ENCODE results near the gene NCOR1.
A peak's percentile ranks its signal among the peaks of the same experiment; 100 is the strongest.

NCOR1 gene

DNA sequence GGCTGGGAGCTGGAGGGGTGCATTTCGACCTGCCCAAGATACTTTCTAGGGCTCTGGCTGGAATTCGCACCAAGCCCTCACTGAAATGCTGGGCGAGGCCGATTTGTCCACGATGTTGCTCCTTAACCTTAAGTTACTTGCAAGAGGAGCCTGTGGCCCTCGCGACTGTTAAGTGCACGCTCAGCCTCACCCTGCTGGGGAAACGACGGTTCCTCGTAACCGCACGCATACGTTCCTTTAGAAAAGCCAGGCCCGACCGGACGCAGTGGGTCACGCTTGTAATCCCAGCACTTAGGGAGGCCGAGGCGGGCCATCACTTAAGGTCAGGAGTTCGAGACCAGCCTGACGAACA, 607 bp upstream of the NCOR1 start:
- ATAC-seq, result no peak
- TF ChIP-seq, protein P1, sequence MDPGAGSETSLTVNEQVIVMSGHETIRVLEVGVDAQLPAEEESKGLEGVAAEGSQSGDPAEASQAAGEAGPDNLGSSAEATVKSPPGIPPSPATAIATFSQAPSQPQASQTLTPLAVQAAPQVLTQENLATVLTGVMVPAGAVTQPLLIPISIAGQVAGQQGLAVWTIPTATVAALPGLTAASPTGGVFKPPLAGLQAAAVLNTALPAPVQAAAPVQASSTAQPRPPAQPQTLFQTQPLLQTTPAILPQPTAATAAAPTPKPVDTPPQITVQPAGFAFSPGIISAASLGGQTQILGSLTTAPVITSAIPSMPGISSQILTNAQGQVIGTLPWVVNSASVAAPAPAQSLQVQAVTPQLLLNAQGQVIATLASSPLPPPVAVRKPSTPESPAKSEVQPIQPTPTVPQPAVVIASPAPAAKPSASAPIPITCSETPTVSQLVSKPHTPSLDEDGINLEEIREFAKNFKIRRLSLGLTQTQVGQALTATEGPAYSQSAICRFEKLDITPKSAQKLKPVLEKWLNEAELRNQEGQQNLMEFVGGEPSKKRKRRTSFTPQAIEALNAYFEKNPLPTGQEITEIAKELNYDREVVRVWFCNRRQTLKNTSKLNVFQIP (CRISPR knock-in tag; IDR thresholded peaks at IDR 0.05; ENCODE audit: borderline replicate concordance, low read depth), result no peak
- TF ChIP-seq ZFP3 (CRISPR knock-in tag; IDR thresholded peaks at IDR 0.05) (no peak), ARNTL (CRISPR knock-in tag; IDR thresholded peaks at IDR 0.05; ENCODE audit: borderline replicate concordance, low read depth) (no peak), TOX (CRISPR knock-in tag; IDR thresholded peaks at IDR 0.05; ENCODE audit: borderline replicate concordance) (no peak), ZNF565 (CRISPR knock-in tag; conservative IDR thresholded peaks at IDR 0.05; ENCODE audit: low read depth) (no peak), GLIS3 (CRISPR knock-in tag; IDR thresholded peaks at IDR 0.05) (no peak), RARB (CRISPR knock-in tag; IDR thresholded peaks at IDR 0.05) (no peak), OSR1 (CRISPR knock-in tag; IDR thresholded peaks at IDR 0.05) (no peak), ISL1 (CRISPR knock-in tag; IDR thresholded peaks at IDR 0.05) (no peak), ZNF70 (CRISPR knock-in tag; IDR thresholded peaks at IDR 0.05) (no peak), PPARA (CRISPR knock-in tag; IDR thresholded peaks at IDR 0.05; ENCODE audit: borderline replicate concordance) (no peak), CSDC2 (CRISPR knock-in tag; IDR thresholded peaks at IDR 0.05) (no peak), ZNF8 (CRISPR knock-in tag; IDR thresholded peaks at IDR 0.05) (no peak), ESRRG (CRISPR knock-in tag; IDR thresholded peaks at IDR 0.05) (no peak), BACH2 (CRISPR knock-in tag; IDR thresholded peaks at IDR 0.05; ENCODE audit: borderline replicate concordance) (no peak)
- TF ChIP-seq, protein P2, sequence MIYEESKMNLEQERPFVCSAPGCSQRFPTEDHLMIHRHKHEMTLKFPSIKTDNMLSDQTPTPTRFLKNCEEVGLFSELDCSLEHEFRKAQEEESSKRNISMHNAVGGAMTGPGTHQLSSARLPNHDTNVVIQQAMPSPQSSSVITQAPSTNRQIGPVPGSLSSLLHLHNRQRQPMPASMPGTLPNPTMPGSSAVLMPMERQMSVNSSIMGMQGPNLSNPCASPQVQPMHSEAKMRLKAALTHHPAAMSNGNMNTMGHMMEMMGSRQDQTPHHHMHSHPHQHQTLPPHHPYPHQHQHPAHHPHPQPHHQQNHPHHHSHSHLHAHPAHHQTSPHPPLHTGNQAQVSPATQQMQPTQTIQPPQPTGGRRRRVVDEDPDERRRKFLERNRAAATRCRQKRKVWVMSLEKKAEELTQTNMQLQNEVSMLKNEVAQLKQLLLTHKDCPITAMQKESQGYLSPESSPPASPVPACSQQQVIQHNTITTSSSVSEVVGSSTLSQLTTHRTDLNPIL (CRISPR knock-in tag; IDR thresholded peaks at IDR 0.05; ENCODE audit: low read depth), result no peak
- TF ChIP-seq, protein P3, sequence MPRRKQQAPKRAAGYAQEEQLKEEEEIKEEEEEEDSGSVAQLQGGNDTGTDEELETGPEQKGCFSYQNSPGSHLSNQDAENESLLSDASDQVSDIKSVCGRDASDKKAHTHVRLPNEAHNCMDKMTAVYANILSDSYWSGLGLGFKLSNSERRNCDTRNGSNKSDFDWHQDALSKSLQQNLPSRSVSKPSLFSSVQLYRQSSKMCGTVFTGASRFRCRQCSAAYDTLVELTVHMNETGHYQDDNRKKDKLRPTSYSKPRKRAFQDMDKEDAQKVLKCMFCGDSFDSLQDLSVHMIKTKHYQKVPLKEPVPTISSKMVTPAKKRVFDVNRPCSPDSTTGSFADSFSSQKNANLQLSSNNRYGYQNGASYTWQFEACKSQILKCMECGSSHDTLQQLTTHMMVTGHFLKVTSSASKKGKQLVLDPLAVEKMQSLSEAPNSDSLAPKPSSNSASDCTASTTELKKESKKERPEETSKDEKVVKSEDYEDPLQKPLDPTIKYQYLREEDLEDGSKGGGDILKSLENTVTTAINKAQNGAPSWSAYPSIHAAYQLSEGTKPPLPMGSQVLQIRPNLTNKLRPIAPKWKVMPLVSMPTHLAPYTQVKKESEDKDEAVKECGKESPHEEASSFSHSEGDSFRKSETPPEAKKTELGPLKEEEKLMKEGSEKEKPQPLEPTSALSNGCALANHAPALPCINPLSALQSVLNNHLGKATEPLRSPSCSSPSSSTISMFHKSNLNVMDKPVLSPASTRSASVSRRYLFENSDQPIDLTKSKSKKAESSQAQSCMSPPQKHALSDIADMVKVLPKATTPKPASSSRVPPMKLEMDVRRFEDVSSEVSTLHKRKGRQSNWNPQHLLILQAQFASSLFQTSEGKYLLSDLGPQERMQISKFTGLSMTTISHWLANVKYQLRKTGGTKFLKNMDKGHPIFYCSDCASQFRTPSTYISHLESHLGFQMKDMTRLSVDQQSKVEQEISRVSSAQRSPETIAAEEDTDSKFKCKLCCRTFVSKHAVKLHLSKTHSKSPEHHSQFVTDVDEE (CRISPR knock-in tag; IDR thresholded peaks at IDR 0.05), result no peak
- TF ChIP-seq, protein P4, sequence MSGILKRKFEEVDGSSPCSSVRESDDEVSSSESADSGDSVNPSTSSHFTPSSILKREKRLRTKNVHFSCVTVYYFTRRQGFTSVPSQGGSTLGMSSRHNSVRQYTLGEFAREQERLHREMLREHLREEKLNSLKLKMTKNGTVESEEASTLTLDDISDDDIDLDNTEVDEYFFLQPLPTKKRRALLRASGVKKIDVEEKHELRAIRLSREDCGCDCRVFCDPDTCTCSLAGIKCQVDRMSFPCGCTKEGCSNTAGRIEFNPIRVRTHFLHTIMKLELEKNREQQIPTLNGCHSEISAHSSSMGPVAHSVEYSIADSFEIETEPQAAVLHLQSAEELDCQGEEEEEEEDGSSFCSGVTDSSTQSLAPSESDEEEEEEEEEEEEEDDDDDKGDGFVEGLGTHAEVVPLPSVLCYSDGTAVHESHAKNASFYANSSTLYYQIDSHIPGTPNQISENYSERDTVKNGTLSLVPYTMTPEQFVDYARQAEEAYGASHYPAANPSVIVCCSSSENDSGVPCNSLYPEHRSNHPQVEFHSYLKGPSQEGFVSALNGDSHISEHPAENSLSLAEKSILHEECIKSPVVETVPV (CRISPR knock-in tag; IDR thresholded peaks at IDR 0.05), result no peak

- ATAC-seq, result peak; percentile 72
- TF ChIP-seq BACH2 (CRISPR knock-in tag; IDR thresholded peaks at IDR 0.05; ENCODE audit: borderline replicate concordance) (no peak), ZNF565 (CRISPR knock-in tag; conservative IDR thresholded peaks at IDR 0.05; ENCODE audit: low read depth) (no peak), ZNF70 (CRISPR knock-in tag; IDR thresholded peaks at IDR 0.05) (no peak), ZNF8 (CRISPR knock-in tag; IDR thresholded peaks at IDR 0.05) (no peak), ZC3H10 (CRISPR knock-in tag; IDR thresholded peaks at IDR 0.05) (no peak), ZFP30 (CRISPR knock-in tag; IDR thresholded peaks at IDR 0.05) (no peak), ARNTL (CRISPR knock-in tag; IDR thresholded peaks at IDR 0.05; ENCODE audit: borderline replicate concordance, low read depth) (no peak), CSDC2 (CRISPR knock-in tag; IDR thresholded peaks at IDR 0.05) (no peak), TCF4 (CRISPR knock-in tag; IDR thresholded peaks at IDR 0.05; ENCODE audit: borderline replicate concordance) (no peak), ZFP3 (CRISPR knock-in tag; IDR thresholded peaks at IDR 0.05) (no peak), TOX (CRISPR knock-in tag; IDR thresholded peaks at IDR 0.05; ENCODE audit: borderline replicate concordance) (no peak), ISL1 (CRISPR knock-in tag; IDR thresholded peaks at IDR 0.05) (no peak), ESRRG (CRISPR knock-in tag; IDR thresholded peaks at IDR 0.05) (no peak)
- TF ChIP-seq, protein P5, sequence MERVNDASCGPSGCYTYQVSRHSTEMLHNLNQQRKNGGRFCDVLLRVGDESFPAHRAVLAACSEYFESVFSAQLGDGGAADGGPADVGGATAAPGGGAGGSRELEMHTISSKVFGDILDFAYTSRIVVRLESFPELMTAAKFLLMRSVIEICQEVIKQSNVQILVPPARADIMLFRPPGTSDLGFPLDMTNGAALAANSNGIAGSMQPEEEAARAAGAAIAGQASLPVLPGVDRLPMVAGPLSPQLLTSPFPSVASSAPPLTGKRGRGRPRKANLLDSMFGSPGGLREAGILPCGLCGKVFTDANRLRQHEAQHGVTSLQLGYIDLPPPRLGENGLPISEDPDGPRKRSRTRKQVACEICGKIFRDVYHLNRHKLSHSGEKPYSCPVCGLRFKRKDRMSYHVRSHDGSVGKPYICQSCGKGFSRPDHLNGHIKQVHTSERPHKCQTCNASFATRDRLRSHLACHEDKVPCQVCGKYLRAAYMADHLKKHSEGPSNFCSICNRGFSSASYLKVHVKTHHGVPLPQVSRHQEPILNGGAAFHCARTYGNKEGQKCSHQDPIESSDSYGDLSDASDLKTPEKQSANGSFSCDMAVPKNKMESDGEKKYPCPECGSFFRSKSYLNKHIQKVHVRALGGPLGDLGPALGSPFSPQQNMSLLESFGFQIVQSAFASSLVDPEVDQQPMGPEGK (CRISPR knock-in tag; IDR thresholded peaks at IDR 0.05; ENCODE audit: borderline replicate concordance), result no peak
- TF ChIP-seq, protein P3 (CRISPR knock-in tag; IDR thresholded peaks at IDR 0.05), result no peak
- TF ChIP-seq, protein P2 (CRISPR knock-in tag; IDR thresholded peaks at IDR 0.05; ENCODE audit: low read depth), result no peak
- TF ChIP-seq, protein P4 (CRISPR knock-in tag; IDR thresholded peaks at IDR 0.05), result no peak
Observed at GRCh38 chr17:16215002-16215272, 397 bp downstream of the NCOR1 start.

Measured in SK-N-SH treated with all-trans-retinoic acid at 6 μM for 48 hours (cell line).